OCI-LY3 (cell line): ENCODE measurements around the gene SLC50A1.
"Not testable (repeated sequence)": the region's sequence is repeated elsewhere in the genome, so short reads cannot be mapped to it uniquely, and the experiment has no call there.

Source experiments
- H2AFZ ChIP-seq: fragments of 200-600, 300-600 bp; shearing (Covaris generic); 2 replicates; pipeline ENCODE4 v1.6.0; 2014; ENCODE audit warnings: antibody characterized with exemption, low read depth, low read length
- H3K27ac ChIP-seq: fragments of 200-600, 300-600 bp; sonication (generic); 2 replicates; pipeline ENCODE4 v1.5.1; 2014; ENCODE audit warnings: mild to moderate bottlenecking, low read length, moderate library complexity, mixed read lengths
- H3K27me3 ChIP-seq: fragments of 200-600, 300-600 bp; sonication (generic); 2 replicates; pipeline ENCODE4 v1.6.1; 2014; ENCODE audit warnings: low read depth, low read length, mixed read lengths
- H3K36me3 ChIP-seq: fragments of 200-600, 300-600 bp; sonication (generic); replicated peaks from 2 replicates; pipeline ENCODE3; 2014; ENCODE audit warnings: low read depth, low read length, mixed read lengths
- H3K4me1 ChIP-seq: fragments of 300-600, 200-600 bp; sonication (generic); 2 replicates; pipeline ENCODE4 v1.6.1; 2014; ENCODE audit warnings: low read length, mixed read lengths
- H3K4me2 ChIP-seq: fragments of 200-600, 300-600 bp; sonication (generic); 2 replicates; pipeline ENCODE4 v1.6.1; 2014; ENCODE audit warnings: low read length, mixed read lengths
- H3K4me3 ChIP-seq: fragments of 300-600, 200-600 bp; sonication (generic); 2 replicates; pipeline ENCODE4 v1.5.1; 2014; ENCODE audit warnings: antibody characterized with exemption, mild to moderate bottlenecking, low read length, moderate library complexity
- H3K79me2 ChIP-seq: fragments of 300-600, 200-600 bp; shearing (Covaris generic); 2 replicates; pipeline ENCODE4 v1.6.1; 2014; ENCODE audit warnings: mild to moderate bottlenecking, low read length, mixed read lengths
- H3K9ac ChIP-seq: fragments of 300-600, 200-600 bp; shearing (Covaris generic); 2 replicates; pipeline ENCODE4 v1.6.0; 2014; ENCODE audit warnings: mild to moderate bottlenecking, low read length, moderate library complexity
- H3K9me3 ChIP-seq: fragments of 200-600, 300-600 bp; shearing (Covaris generic); 2 replicates; pipeline ENCODE4 v1.6.1; 2014; ENCODE audit warnings: low read length, mixed read lengths; ENCODE audit not compliant: insufficient read depth
- H4K20me1 ChIP-seq: fragments of 200-600, 300-600 bp; sonication (generic); 2 replicates; pipeline ENCODE4 v1.6.1; 2016; ENCODE audit warnings: low read length, mixed read lengths; ENCODE audit not compliant: insufficient read depth
- CTCF ChIP-seq: fragments of 200-600, 300-600 bp; sonication (generic); IDR thresholded peaks from 2 replicates; pipeline ENCODE4 v1.5.1; 2014; ENCODE audit warnings: antibody characterized with exemption, low read length, low read depth
- EZH2phosphoT487 ChIP-seq: fragments of 200-600 bp; shearing (Covaris generic); IDR thresholded peaks from 2 replicates; pipeline ENCODE4 v1.6.1; 2018; ENCODE audit warnings: antibody characterized with exemption, mixed run types, low read depth

The SLC50A1 gene

GRCh38 chr1:155117610-155118009 is 18.0 kb upstream of the SLC50A1 start:
- Histone ChIP-seq H3K27me3 (peaks cover 40% of the 10 kb centered on the region), H3K4me3 (no peak overlapping the region), H3K36me3 (no peaks in the 10 kb centered on the region), H3K4me2 (no peak overlapping the region), H3K9ac (no peak overlapping the region), H3K9me3 (no peaks in the 10 kb centered on the region), H2AFZ (no peak overlapping the region), H3K27ac (no peak overlapping the region), H3K79me2 (no peaks in the 10 kb centered on the region), H4K20me1 (no peaks in the 10 kb centered on the region), H3K4me1 (peaks cover 12% of the 10 kb centered on the region)
- TF ChIP-seq EZH2phosphoT487 (no peak), CTCF (no peak)

GRCh38 chr1:155118090-155118489 is 17.6 kb upstream of the SLC50A1 start:
- H2AFZ ChIP-seq, H3K9me3 ChIP-seq, H3K27ac ChIP-seq, H3K9ac ChIP-seq, H3K4me3 ChIP-seq, H3K79me2 ChIP-seq, H3K36me3 ChIP-seq, H4K20me1 ChIP-seq: not testable (repeated sequence)
- H3K4me1 ChIP-seq: peaks cover 12% of the 10 kb centered on the region
- peaks cover 41% of the 10 kb centered on the region for H3K27me3 ChIP-seq
- 0 out of 2 replicates have a peak overlapping the region, but pooled peaks have one; percentile 22 for H3K4me2 ChIP-seq

- H2AFZ ChIP-seq: 0 out of 2 replicates have a peak overlapping the region, but pooled peaks have one; percentile 18
- no peak for TF ChIP-seq EZH2phosphoT487
- TF ChIP-seq CTCF: no peak
Measured at GRCh38 chr1:155120253-155120652, 15.4 kb upstream of the SLC50A1 start.

GRCh38 chr1:155121249-155121648 is 14.4 kb upstream of the SLC50A1 start:
- Histone ChIP-seq H2AFZ (no peak overlapping the region), H3K4me1 (peaks cover 12% of the 10 kb centered on the region), H3K27ac (no peak overlapping the region), H3K4me2 (no peak overlapping the region), H3K9me3 (no peaks in the 10 kb centered on the region), H3K27me3 (peaks cover 48% of the 10 kb centered on the region), H3K36me3 (no peaks in the 10 kb centered on the region), H3K9ac (no peak overlapping the region), H3K4me3 (no peak overlapping the region), H4K20me1 (no peaks in the 10 kb centered on the region), H3K79me2 (no peaks in the 10 kb centered on the region)
- no peak for TF ChIP-seq EZH2phosphoT487
- TF ChIP-seq CTCF: no peak

More at GRCh38 chr1:155120253-155120652, 15.4 kb upstream of the SLC50A1 start:
- H3K4me3 ChIP-seq: no peak overlapping the region
- no peak overlapping the region for H3K27ac ChIP-seq
- H3K9me3 ChIP-seq: no peaks in the 10 kb centered on the region
- H3K4me1 ChIP-seq: peaks cover 12% of the 10 kb centered on the region
- peaks cover 51% of the 10 kb centered on the region for H3K27me3 ChIP-seq
- no peak overlapping the region for H3K9ac ChIP-seq
- no peak overlapping the region for H3K4me2 ChIP-seq
- H3K79me2 ChIP-seq: no peaks in the 10 kb centered on the region
- no peaks in the 10 kb centered on the region for H4K20me1 ChIP-seq
- H3K36me3 ChIP-seq: no peaks in the 10 kb centered on the region

- Histone ChIP-seq H3K9ac (no peak overlapping the region), H3K36me3 (no peaks in the 10 kb centered on the region), H3K9me3 (no peaks in the 10 kb centered on the region), H3K4me2 (no peak overlapping the region), H3K27ac (no peak overlapping the region), H3K4me1 (peaks cover 18% of the 10 kb centered on the region), H4K20me1 (no peaks in the 10 kb centered on the region), H2AFZ (no peak overlapping the region), H3K79me2 (no peaks in the 10 kb centered on the region), H3K4me3 (no peak overlapping the region), H3K27me3 (peaks cover 49% of the 10 kb centered on the region)
- TF ChIP-seq EZH2phosphoT487 (no peak), CTCF (no peak)
Measured at GRCh38 chr1:155122308-155122707, 13.3 kb upstream of the SLC50A1 start.
